GM23338 (cell line): Measurements from ENCODE around the gene PSMA5. TPM values are rescaled to one million over a fixed set of nuclear protein-coding genes. Genes with fewer than 3 reads are reported as not detected.

Experiments
- ATAC-seq: fragments of 200-7000 bp; cut with Tn5 transposase; 3 replicates; pipeline ENCODE4 v1.9.1; 2020
- DNase-seq: peaks from one replicate; pipeline ENCODE4 v3.0.0-alpha.2; 2015; ENCODE audit warnings: low spot score
- H2AFZ ChIP-seq: fragments of 200-600 bp; sonication (generic); 2 replicates; pipeline ENCODE4 v1.8.0; 2016; ENCODE audit warnings: antibody characterized with exemption, mild to moderate bottlenecking, moderate library complexity
- H3F3A ChIP-seq: fragments of 200-600 bp; sonication (generic); replicated peaks from 2 replicates; pipeline ENCODE4 v1.8.0; 2017; ENCODE audit warnings: antibody characterized with exemption, mixed run types, low read depth
- H3K27ac ChIP-seq: fragments of 200-600 bp; sonication (generic); 2 replicates; pipeline ENCODE4 v1.6.1; 2016; ENCODE audit warnings: low read depth
- H3K27me3 ChIP-seq: fragments of 200-600 bp; sonication (generic); 2 replicates; pipeline ENCODE4 v1.8.0; 2016; ENCODE audit warnings: mild to moderate bottlenecking, mixed run types, moderate library complexity; ENCODE audit not compliant: insufficient read depth
- H3K36me3 ChIP-seq: fragments of 200-600 bp; sonication (generic); 2 replicates; pipeline ENCODE4 v1.8.0; 2016; ENCODE audit warnings: mild to moderate bottlenecking; ENCODE audit not compliant: insufficient read depth
- H3K4me1 ChIP-seq: fragments of 200-600 bp; sonication (generic); 2 replicates; pipeline ENCODE4 v1.8.0; 2016; ENCODE audit warnings: mild to moderate bottlenecking, moderate library complexity; ENCODE audit not compliant: insufficient read depth
- H3K4me2 ChIP-seq: fragments of 200-600 bp; sonication (generic); 2 replicates; pipeline ENCODE4 v1.7.1; 2017; ENCODE audit warnings: mixed run types
- H3K4me3 ChIP-seq: fragments of 200-600 bp; sonication (generic); 2 replicates; pipeline ENCODE4 v1.6.1; 2016; ENCODE audit warnings: mixed run types
- H3K79me2 ChIP-seq: fragments of 200-600 bp; sonication (generic); replicated peaks from 2 replicates; pipeline ENCODE4 v1.8.0; 2017; ENCODE audit warnings: mild to moderate bottlenecking; ENCODE audit not compliant: insufficient read depth
- H3K9me2 ChIP-seq: fragments of 200-600 bp; sonication (generic); 2 replicates; pipeline ENCODE4 v1.8.0; 2017; ENCODE audit not compliant: insufficient read depth
- H4K20me1 ChIP-seq: fragments of 200-600 bp; sonication (generic); replicated peaks from 2 replicates; pipeline ENCODE4 v1.8.0; 2017; ENCODE audit warnings: mild to moderate bottlenecking; ENCODE audit not compliant: insufficient read depth
- H3K27ac Mint-ChIP-seq: 2 replicates; pipeline ENCODE4 v1.8.0; 2020; ENCODE audit warnings: inconsistent platforms, mild to moderate bottlenecking, moderate library complexity, mixed read lengths
- H3K27me3 Mint-ChIP-seq: 3 replicates; pipeline ENCODE4 v1.8.0; 2022; ENCODE audit warnings: low read depth, mild to moderate bottlenecking, moderate library complexity, mixed read lengths, inconsistent platforms; ENCODE audit not compliant: insufficient read depth, poor library complexity
- H3K36me3 Mint-ChIP-seq: 3 replicates; pipeline ENCODE4 v1.8.0; 2021; ENCODE audit warnings: low read depth, mild to moderate bottlenecking, inconsistent platforms, moderate library complexity, mixed read lengths
- H3K4me1 Mint-ChIP-seq: 3 replicates; pipeline ENCODE4 v1.8.0; 2020; ENCODE audit warnings: mild to moderate bottlenecking, inconsistent platforms, mixed read lengths
- H3K4me3 Mint-ChIP-seq: 3 replicates; pipeline ENCODE4 v1.8.0; 2021; ENCODE audit warnings: moderate library complexity, mild to moderate bottlenecking, inconsistent platforms, mixed read lengths
- H3K9me3 Mint-ChIP-seq: 3 replicates; pipeline ENCODE4 v1.8.0; 2020; ENCODE audit warnings: moderate library complexity, mild to moderate bottlenecking, inconsistent platforms, mixed read lengths
- ETS1 ChIP-seq: IDR thresholded peaks from 2 replicates; pipeline ENCODE4 v1.6.1; 2016; ENCODE audit warnings: antibody characterized with exemption
- EZH2 ChIP-seq: fragments of 200-600 bp; sonication (generic); IDR thresholded peaks from one replicate; pipeline ENCODE4 v1.8.0; 2017; ENCODE audit warnings: antibody characterized with exemption, mild to moderate bottlenecking, low read depth; ENCODE audit not compliant: unreplicated experiment
- EZH2phosphoT487 ChIP-seq: fragments of 200-600 bp; sonication (generic); IDR thresholded peaks from one replicate; pipeline ENCODE4 v1.8.1; 2018; ENCODE audit warnings: antibody characterized with exemption; ENCODE audit not compliant: unreplicated experiment
- JUNB ChIP-seq: IDR thresholded peaks from one replicate; pipeline ENCODE4 v1.6.1; 2016; ENCODE audit warnings: antibody characterized with exemption; ENCODE audit not compliant: unreplicated experiment
- NANOG ChIP-seq: IDR thresholded peaks from 2 replicates; pipeline ENCODE4 v1.6.1; 2016; ENCODE audit warnings: antibody characterized with exemption, borderline replicate concordance
- POLR2AphosphoS5 ChIP-seq: IDR thresholded peaks from 2 replicates; pipeline ENCODE4 v1.6.1; 2016; ENCODE audit warnings: antibody characterized with exemption, low read depth
- STAT1 ChIP-seq: IDR thresholded peaks from one replicate; pipeline ENCODE4 v1.6.1; 2016; ENCODE audit warnings: antibody characterized with exemption; ENCODE audit not compliant: unreplicated experiment
- ZNF114 ChIP-seq: fragments of 250-450 bp; sonication (Bioruptor Pico); IDR thresholded peaks from 2 replicates; pipeline ENCODE4 v1.5.0; 2020; ENCODE audit warnings: mild to moderate bottlenecking, moderate library complexity
- ZNF331 ChIP-seq: fragments of 250-450 bp; sonication (Bioruptor Pico); IDR thresholded peaks from 2 replicates; pipeline ENCODE4 v1.5.0; 2020; ENCODE audit warnings: low read depth, mild to moderate bottlenecking, moderate library complexity
- ZNF462 ChIP-seq: fragments of 250-450 bp; sonication (Bioruptor Pico); IDR thresholded peaks from 2 replicates; pipeline ENCODE4 v1.5.0; 2020; ENCODE audit warnings: mild to moderate bottlenecking, moderate library complexity
- polyA plus RNA-seq: library from polyadenylated mRNA; unstranded; fragments of >200 nt; fragmentation: Nextera tagmentation; extraction: Ambion mirVana; gene quantifications from 2 replicates; pipeline ENCODE4 v1.2.1, GENCODE V29; 2016
- total RNA-seq: library from RNA; depleted of rRNA; stranded (reverse); fragments of >200 nt; shearing (Covaris generic); gene quantifications from 2 replicates; pipeline ENCODE4 v1.2.3, GENCODE V29; 2014

Gene PSMA5
- total and polyA plus RNA-seq, 2 experiments from 2014 or later = 104 to 126 TPM

- no peak for TF ChIP-seq ZNF462 (CRISPR knock-in tag)
- no peak for TF ChIP-seq STAT1
Observed at GRCh38 chr1:109381573-109381972, 44.7 kb downstream of the PSMA5 start (continued).

- peaks cover 12% of the 10 kb centered on the region; the same call in 1 of the 2 replicates for H4K20me1 ChIP-seq
- H3K79me2 ChIP-seq = peaks cover 87% of the 10 kb centered on the region
- Mint-ChIP-seq H3K36me3 (peaks cover 4% of the 10 kb centered on the region; the same call in 2 of the 3 replicates), H3K27ac (no peak overlapping the region), H3K27me3 (no peaks in the 10 kb centered on the region), H3K4me1 (peaks cover 27% of the 10 kb centered on the region), H3K4me3 (no peak overlapping the region), H3K9me3 (no peaks in the 10 kb centered on the region)
- DNase-seq = no peak
- ATAC-seq = no peak
- H3K4me3 ChIP-seq = no peak overlapping the region
- H3F3A ChIP-seq = no peaks in the 10 kb centered on the region; the same call in 1 of the 2 replicates
- peaks cover 32% of the 10 kb centered on the region for H3K4me1 ChIP-seq
- H2AFZ ChIP-seq = no peak overlapping the region
- no peak overlapping the region for H3K4me2 ChIP-seq
- no peaks in the 10 kb centered on the region for H3K27me3 ChIP-seq
- no peaks in the 10 kb centered on the region for H3K36me3 ChIP-seq
- no peaks in the 10 kb centered on the region for H3K9me2 ChIP-seq
- H3K27ac ChIP-seq = no peak overlapping the region
- TF ChIP-seq EZH2 (no peak), POLR2AphosphoS5 (no peak), ETS1 (no peak), ZNF462 (CRISPR knock-in tag) (no peak), NANOG (no peak), STAT1 (no peak), ZNF331 (CRISPR knock-in tag) (no peak), EZH2phosphoT487 (no peak), JUNB (no peak), ZNF114 (no peak)
Observed at GRCh38 chr1:109379907-109380306, 46.3 kb downstream of the PSMA5 start.
